Lower lobe of right lung (tissue), 2 donors: ENCODE results near the gene SERPINB6. TPM values are rescaled to one million over a fixed set of nuclear protein-coding genes. Genes with fewer than 3 reads are reported as not detected.

ENCODE experiments used
- ATAC-seq, 2 donors: fragments of 200-7000 bp; cut with Tn5 transposase; one replicate each; pipeline ENCODE4 v1.9.1; 2020 to 2022; ENCODE audit warnings: mild to moderate bottlenecking in 2 of 2, moderate library complexity in 2 of 2
- DNase-seq: peaks from one replicate; pipeline ENCODE4 v3.0.0-alpha.2; 2020
- H3K27ac ChIP-seq: fragments of 200-600 bp; one replicate; pipeline ENCODE4 v1.8.0; 2022
- H3K27me3 ChIP-seq: fragments of 200-600 bp; one replicate; pipeline ENCODE4 v1.8.0; 2022; ENCODE audit warnings: low read depth
- H3K36me3 ChIP-seq: fragments of 200-600 bp; one replicate; pipeline ENCODE4 v1.8.0; 2022; ENCODE audit warnings: mild to moderate bottlenecking
- H3K4me1 ChIP-seq: fragments of 200-600 bp; one replicate; pipeline ENCODE4 v1.8.0; 2022
- H3K4me3 ChIP-seq: fragments of 200-600 bp; one replicate; pipeline ENCODE4 v1.8.0; 2022; ENCODE audit warnings: mild to moderate bottlenecking
- H3K9me3 ChIP-seq: fragments of 200-600 bp; one replicate; pipeline ENCODE4 v1.8.0; 2022
- intact Hi-C: fragments of 100-400 bp; cut with DNase I; formaldehyde crosslinking; loops from one replicate; pipeline ENCODE4 v1.11.0; 2022
- total RNA-seq: library from RNA; stranded (reverse); fragmentation: NEBNext Ultra II Directional; extraction: Animal tissue kit (Norgen Biotek cat#: 25700); gene quantifications from one replicate; pipeline ENCODE4 v1.2.1, GENCODE V29; 2021
- TF ChIP-seq, protein P1 (sequence below): fragments of 200-600 bp; IDR thresholded peaks from one replicate; pipeline ENCODE4 v1.8.0; 2022; ENCODE audit warnings: antibody characterized with exemption, mild to moderate bottlenecking
- donor health status: DM: no; HTN: yes; CAD: no; lungs with severe emphysema.

Gene SERPINB6
- total RNA-seq, 1 donor from 2014 or later = 160 TPM

DNA sequence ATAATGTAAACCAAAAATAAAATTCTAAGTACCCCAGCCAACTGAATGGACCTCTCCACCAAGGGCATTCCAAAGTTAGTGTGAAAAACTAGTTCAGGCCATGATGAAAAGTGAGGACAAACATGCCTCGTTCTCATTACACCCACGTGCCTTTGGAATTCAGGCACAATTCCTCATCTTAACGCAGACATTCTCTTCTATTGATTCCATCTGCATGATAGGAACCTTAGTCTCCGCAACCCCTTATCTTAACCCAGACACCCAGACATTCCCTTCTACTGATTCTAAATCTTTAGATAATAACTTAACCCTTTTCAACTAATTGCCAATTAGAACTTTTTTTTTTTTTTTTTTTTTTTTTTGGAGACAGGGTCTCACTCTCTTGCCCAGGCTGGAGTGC, 7.6 kb upstream of the SERPINB6 start:
- Histone ChIP-seq H3K4me1 (peaks cover 44% of the 10 kb centered on the region), H3K27ac (no peak overlapping the region), H3K4me3 (no peak overlapping the region), H3K9me3 (no peaks in the 10 kb centered on the region), H3K36me3 (no peaks in the 10 kb centered on the region), H3K27me3 (no peaks in the 10 kb centered on the region)
- intact Hi-C loops = no loop called here
- ATAC-seq = no peak
- TF ChIP-seq, protein P1, sequence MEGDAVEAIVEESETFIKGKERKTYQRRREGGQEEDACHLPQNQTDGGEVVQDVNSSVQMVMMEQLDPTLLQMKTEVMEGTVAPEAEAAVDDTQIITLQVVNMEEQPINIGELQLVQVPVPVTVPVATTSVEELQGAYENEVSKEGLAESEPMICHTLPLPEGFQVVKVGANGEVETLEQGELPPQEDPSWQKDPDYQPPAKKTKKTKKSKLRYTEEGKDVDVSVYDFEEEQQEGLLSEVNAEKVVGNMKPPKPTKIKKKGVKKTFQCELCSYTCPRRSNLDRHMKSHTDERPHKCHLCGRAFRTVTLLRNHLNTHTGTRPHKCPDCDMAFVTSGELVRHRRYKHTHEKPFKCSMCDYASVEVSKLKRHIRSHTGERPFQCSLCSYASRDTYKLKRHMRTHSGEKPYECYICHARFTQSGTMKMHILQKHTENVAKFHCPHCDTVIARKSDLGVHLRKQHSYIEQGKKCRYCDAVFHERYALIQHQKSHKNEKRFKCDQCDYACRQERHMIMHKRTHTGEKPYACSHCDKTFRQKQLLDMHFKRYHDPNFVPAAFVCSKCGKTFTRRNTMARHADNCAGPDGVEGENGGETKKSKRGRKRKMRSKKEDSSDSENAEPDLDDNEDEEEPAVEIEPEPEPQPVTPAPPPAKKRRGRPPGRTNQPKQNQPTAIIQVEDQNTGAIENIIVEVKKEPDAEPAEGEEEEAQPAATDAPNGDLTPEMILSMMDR = no peak
- DNase-seq = no peak

DNA sequence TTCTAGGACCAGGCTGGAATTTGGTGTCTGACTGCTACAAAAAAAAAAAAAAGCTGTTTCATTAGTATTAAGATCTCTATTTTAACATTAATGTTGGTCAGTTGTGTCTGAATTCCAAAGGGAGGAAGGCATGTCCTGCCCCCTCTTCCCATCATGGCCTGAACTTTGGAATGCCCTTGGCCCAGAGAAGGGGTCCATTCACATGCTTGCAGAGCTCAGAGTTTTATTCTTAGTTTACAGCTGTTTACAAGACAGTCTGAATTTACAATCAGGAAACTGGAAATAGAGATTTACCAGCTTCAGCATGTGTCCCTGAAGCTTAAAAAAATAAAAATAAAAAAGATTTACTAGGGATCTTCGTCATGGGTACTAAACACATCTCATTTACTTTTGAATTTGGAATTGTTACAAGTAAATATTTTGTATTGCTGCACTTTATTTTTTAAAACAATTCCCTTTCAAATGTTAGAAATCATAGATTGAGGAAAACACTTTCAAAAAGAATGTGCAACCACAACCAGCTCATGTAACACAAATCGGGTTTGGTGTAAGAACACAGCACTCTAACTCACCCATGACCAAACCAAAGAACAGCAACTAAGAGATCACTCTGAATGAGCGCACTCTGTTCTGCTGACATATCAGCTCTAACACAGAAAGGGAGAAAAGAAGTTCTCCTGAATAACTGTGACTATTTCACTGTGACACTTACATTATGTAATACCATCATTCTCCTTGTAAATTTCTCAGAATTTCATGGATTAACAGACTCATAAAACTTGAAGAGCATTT, 6.6 kb upstream of the SERPINB6 start:
- no peak overlapping the region for H3K4me3 ChIP-seq
- TF ChIP-seq, protein P1 = no peak
- no peaks in the 10 kb centered on the region for H3K36me3 ChIP-seq
- no peak for ATAC-seq
- no peaks in the 10 kb centered on the region for H3K27me3 ChIP-seq
- no peak overlapping the region for H3K27ac ChIP-seq
- H3K9me3 ChIP-seq = no peaks in the 10 kb centered on the region
- DNase-seq = no peak
- H3K4me1 ChIP-seq = peaks cover 43% of the 10 kb centered on the region
- intact Hi-C loops = no loop called here

DNA sequence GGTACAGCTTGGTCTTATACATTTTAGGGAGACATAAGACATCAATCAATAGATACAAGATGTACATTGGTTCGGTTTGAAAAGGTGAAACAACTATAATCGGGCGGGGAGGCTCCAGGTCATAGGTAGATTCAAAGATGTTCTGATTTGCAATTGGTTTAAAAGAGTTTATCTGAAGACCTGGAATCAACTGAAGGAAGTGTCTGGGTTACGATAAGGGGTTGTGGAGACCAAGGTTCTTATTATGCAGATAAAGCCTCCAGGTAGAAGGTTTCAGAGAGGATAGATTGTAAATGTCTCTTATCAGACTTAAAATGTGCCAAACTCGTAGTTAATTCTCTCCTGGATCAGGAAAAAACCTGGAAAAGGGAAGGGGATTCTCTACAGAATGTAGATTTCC, 5.9 kb upstream of the SERPINB6 start:
- H3K27me3 ChIP-seq = no peaks in the 10 kb centered on the region

DNA sequence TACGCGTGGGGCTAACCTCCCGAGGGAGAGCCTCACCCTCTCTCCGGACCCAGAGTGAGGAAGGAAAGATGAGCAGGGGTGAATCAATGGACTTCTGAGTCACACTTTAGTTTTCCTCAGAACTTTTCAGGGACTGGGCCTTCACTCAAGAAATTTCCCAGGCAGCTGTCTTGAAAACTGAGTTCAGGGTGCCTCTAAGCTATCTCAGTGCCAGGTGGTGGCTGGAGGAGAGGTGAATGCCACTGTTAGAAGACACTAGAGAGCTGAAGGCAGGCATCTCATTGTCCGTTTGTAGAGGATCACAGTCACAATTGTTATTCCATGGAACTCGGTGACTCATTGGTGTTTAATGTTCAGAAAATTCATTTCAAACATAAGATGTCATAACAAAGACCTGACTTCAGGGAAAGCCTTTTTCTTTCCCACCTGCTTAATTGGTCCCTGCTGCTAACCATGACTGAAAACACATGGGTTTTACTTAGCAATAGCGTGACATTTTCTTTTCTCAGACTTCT, 5.3 kb upstream of the SERPINB6 start:
- no peak overlapping the region for H3K4me3 ChIP-seq
- ATAC-seq (no peak), DNase-seq (no peak)
- TF ChIP-seq, protein P1 = no peak
- peaks cover 40% of the 10 kb centered on the region for H3K4me1 ChIP-seq
- intact Hi-C loops = no loop called here
- no peaks in the 10 kb centered on the region for H3K9me3 ChIP-seq
- H3K27ac ChIP-seq = no peak overlapping the region
- H3K27me3 ChIP-seq = no peaks in the 10 kb centered on the region
- H3K36me3 ChIP-seq = no peaks in the 10 kb centered on the region

More for the DNA sequence above, 5.9 kb upstream of the SERPINB6 start:
- Histone ChIP-seq H3K4me3 (no peak overlapping the region), H3K27ac (no peak overlapping the region), H3K4me1 (peaks cover 39% of the 10 kb centered on the region), H3K36me3 (no peaks in the 10 kb centered on the region), H3K9me3 (no peaks in the 10 kb centered on the region)
- ATAC-seq (no peak), DNase-seq (no peak)
- intact Hi-C loops = no loop called here
- TF ChIP-seq, protein P1 = no peak

DNA sequence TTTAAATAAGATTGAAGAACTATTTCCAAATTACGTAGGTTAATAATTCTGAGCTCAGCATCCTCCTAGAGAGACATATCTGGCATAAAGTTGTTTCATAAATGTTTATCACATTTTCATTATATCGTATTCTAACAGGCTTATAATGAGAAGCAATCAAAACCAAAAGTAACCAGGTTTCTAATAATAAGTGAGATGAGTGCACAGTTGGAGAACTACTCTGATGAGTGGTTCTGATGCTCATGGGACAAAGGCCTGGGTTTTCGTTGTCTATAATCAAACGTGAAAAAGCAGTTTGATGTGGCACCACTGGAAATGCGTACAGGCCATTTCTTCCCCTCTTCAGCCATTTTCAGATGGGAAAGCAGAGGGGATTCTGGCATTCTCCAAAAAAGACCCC, 4.7 kb upstream of the SERPINB6 start:
- H3K9me3 ChIP-seq = no peaks in the 10 kb centered on the region
- peaks cover 34% of the 10 kb centered on the region for H3K4me1 ChIP-seq
- no peaks in the 10 kb centered on the region for H3K36me3 ChIP-seq
- no peaks in the 10 kb centered on the region for H3K27me3 ChIP-seq
- TF ChIP-seq, protein P1 = no peak
- intact Hi-C loops = no loop called here
- no peak overlapping the region for H3K4me3 ChIP-seq
- ATAC-seq = no peak
- DNase-seq = no peak
- no peak overlapping the region for H3K27ac ChIP-seq
